Osteocyte (in vitro differentiated cells): ENCODE results near the gene LMBRD2. TPM values are rescaled to one million over a fixed set of nuclear protein-coding genes. Genes with fewer than 3 reads are reported as not detected.

Experiments
- DNase-seq: peaks from one replicate; pipeline ENCODE4 v3.0.0; 2021; ENCODE audit warnings: mixed read lengths; ENCODE audit not compliant: unreplicated experiment; ENCODE audit errors: extremely low spot score
- H3K27ac Mint-ChIP-seq: one replicate; pipeline ENCODE4 v1.8.0; 2021; ENCODE audit warnings: mild to moderate bottlenecking, mixed read lengths; ENCODE audit not compliant: unreplicated experiment
- H3K27me3 Mint-ChIP-seq: one replicate; pipeline ENCODE4 v1.8.0; 2021; ENCODE audit warnings: mixed read lengths; ENCODE audit not compliant: unreplicated experiment
- H3K36me3 Mint-ChIP-seq: one replicate; pipeline ENCODE4 v1.8.0; 2021; ENCODE audit warnings: mixed read lengths; ENCODE audit not compliant: unreplicated experiment
- H3K4me1 Mint-ChIP-seq: one replicate; pipeline ENCODE4 v1.8.0; 2021; ENCODE audit warnings: mixed read lengths; ENCODE audit not compliant: unreplicated experiment
- H3K4me3 Mint-ChIP-seq: one replicate; pipeline ENCODE4 v1.8.0; 2021; ENCODE audit warnings: mild to moderate bottlenecking, moderate library complexity, mixed read lengths; ENCODE audit not compliant: unreplicated experiment
- H3K9me3 Mint-ChIP-seq: one replicate; pipeline ENCODE4 v1.8.0; 2021; ENCODE audit warnings: mixed read lengths; ENCODE audit not compliant: unreplicated experiment
- CTCF ChIP-seq: fragments of 200-600 bp; sonication (generic); IDR thresholded peaks from 2 replicates; pipeline ENCODE4 v1.5.0; 2021; ENCODE audit warnings: antibody characterized with exemption, mild to moderate bottlenecking, moderate library complexity
- microRNA-seq: library from miRNA; unstranded; fragments of <30 nt; microRNA quantifications from one replicate; pipeline ENCODE4 v1.1.0, GENCODE V29; 2020; ENCODE audit not compliant: unreplicated experiment
- total RNA-seq: library from RNA; stranded (reverse); gene quantifications from 2 replicates; pipeline ENCODE4 v1.2.1, GENCODE V29; 2021

The LMBRD2 gene
- total RNA-seq, 1 donor from 2014 or later: 8.2 TPM

DNA sequence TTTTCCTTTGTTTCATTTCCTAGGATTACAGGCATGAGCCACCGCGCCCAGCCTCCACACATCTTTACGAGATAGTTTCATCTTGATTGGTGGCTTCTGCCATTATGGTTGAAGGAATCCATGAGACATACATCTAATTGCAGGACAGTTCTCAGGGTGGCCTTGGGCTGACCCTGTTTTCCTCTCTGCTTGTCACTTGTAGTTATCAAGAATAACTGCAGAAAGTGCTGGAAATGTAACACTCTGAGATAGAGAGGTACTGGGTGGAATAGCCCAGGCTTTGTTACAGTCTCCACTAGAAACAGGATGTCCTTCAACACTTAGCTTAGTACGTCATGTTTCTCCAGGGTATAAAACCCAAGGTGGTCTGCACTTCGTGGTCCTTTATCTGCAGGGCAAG lies 95.7 kb downstream of the LMBRD2 start:
- no peak overlapping the region for H3K27ac Mint-ChIP-seq
- TF ChIP-seq CTCF: no peak
- no peak overlapping the region for H3K4me3 Mint-ChIP-seq
- DNase-seq: no peak
- no peaks in the 10 kb centered on the region for H3K9me3 Mint-ChIP-seq
- H3K27me3 Mint-ChIP-seq: peaks cover 26% of the 10 kb centered on the region
- no peaks in the 10 kb centered on the region for H3K36me3 Mint-ChIP-seq
- H3K4me1 Mint-ChIP-seq: no peaks in the 10 kb centered on the region

- Mint-ChIP-seq H3K4me3 (no peak overlapping the region), H3K36me3 (no peaks in the 10 kb centered on the region), H3K9me3 (no peaks in the 10 kb centered on the region), H3K27me3 (peaks cover 26% of the 10 kb centered on the region), H3K27ac (no peak overlapping the region), H3K4me1 (no peaks in the 10 kb centered on the region)
- no peak for DNase-seq
- no peak for TF ChIP-seq CTCF
Observed at GRCh38 chr5:36054647-36055046, 97.0 kb downstream of the LMBRD2 start.

DNA sequence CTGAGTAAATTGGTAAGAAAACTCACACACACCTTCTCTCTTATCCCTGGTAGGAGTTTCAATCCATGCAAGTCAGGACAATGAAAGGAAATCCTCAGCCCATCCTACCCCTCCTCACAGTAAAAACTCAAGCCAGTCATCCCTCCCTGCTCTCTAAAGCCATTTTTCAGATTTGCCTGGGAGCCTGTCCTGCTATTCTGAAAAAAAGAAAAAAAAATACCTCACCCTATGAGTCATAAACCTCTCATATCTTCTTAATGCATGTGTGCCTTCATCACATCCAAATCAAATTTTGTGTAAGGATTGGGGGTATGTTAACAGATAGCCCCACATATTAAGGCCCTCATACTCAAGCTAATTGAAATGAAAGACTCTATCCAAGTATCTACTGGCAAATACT lies 99.1 kb downstream of the LMBRD2 start:
- H3K9me3 Mint-ChIP-seq: no peaks in the 10 kb centered on the region
- no peak overlapping the region for H3K27ac Mint-ChIP-seq
- no peak for DNase-seq
- H3K36me3 Mint-ChIP-seq: no peaks in the 10 kb centered on the region
- H3K4me1 Mint-ChIP-seq: no peaks in the 10 kb centered on the region
- peaks cover 15% of the 10 kb centered on the region for H3K27me3 Mint-ChIP-seq
- no peak overlapping the region for H3K4me3 Mint-ChIP-seq
- TF ChIP-seq CTCF: no peak

DNA sequence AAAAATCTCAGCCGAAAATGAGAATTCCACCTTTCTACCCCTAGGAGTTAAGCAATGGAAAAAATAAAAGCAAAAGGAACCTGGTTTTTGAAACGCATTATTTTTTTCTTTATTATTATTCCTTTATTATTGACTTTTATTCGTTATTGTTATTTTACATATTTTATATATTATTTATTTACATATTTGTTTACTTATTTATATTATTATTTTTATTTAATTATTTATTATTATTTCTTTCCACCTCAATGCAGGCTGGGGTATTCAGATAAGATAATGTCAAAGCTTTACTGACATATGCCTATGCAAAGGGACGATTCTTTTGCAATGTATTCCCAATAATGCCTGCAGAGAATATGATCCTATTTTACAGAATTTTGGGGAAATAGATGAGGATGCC lies 101.7 kb downstream of the LMBRD2 start:
- no peak overlapping the region for H3K27ac Mint-ChIP-seq
- H3K27me3 Mint-ChIP-seq: peaks cover 16% of the 10 kb centered on the region
- DNase-seq: no peak
- H3K4me1 Mint-ChIP-seq: no peaks in the 10 kb centered on the region
- TF ChIP-seq CTCF: no peak
- H3K36me3 Mint-ChIP-seq: no peaks in the 10 kb centered on the region
- no peaks in the 10 kb centered on the region for H3K9me3 Mint-ChIP-seq
- no peak overlapping the region for H3K4me3 Mint-ChIP-seq

Small RNA genes lying within 50 kb of the gene (microRNA-seq; reads per million reads assigned to microRNA genes)
- gene MIR580: not detected

Other genes starting within 250 kb of the LMBRD2 start
- gene CAPSL, start 213.3 kb downstream of the LMBRD2 start, total RNA-seq: not detected in 2 replicates
- not detected in 2 replicates for gene UGT3A1, start 160.5 kb downstream of the LMBRD2 start, total RNA-seq
- gene UGT3A2, start 85.0 kb downstream of the LMBRD2 start, total RNA-seq: not detected in 2 replicates
- gene SKP2, start 224 bp upstream of the LMBRD2 start, total RNA-seq: 28.4 and 28.9 TPM in 2 replicates
- 26.0 and 26.4 TPM in 2 replicates for gene NADK2, start 90.0 kb upstream of the LMBRD2 start, total RNA-seq
- 3.8 and 4.3 TPM in 2 replicates for gene RANBP3L, start 150.0 kb upstream of the LMBRD2 start, total RNA-seq